ENCODE results near the gene NEUROG1. TPM values are rescaled to one million over a fixed set of nuclear protein-coding genes. Genes with fewer than 3 reads are reported as not detected.

Gene NEUROG1
- total and polyA plus RNA-seq, 2 experiments from 2014 or later, result not detected

GRCh38 chr5:135521964-135522363 is 13.8 kb downstream of the NEUROG1 start:
- Histone ChIP-seq H3K9me3 (ENCODE audit: low read depth) (no peaks in the 10 kb centered on the region), H3K4me3 (no peak overlapping the region), H3K27ac (no peak overlapping the region), H3K4me1 (ENCODE audit: low read depth) (no peaks in the 10 kb centered on the region), H3K36me3 (no peaks in the 10 kb centered on the region), H3K27me3 (peaks cover 53% of the 10 kb centered on the region)
- DNase-seq (ENCODE audit: low read depth in 1 of 2, low spot score in 1 of 2), result no peak
- TF ChIP-seq CTCF (IDR thresholded peaks at IDR 0.05; ENCODE audit: low read depth, low read length), result no peak

- TF ChIP-seq CTCF (IDR thresholded peaks at IDR 0.05; ENCODE audit: low read depth, low read length), result no peak
- no peak overlapping the region for H3K27ac ChIP-seq
- no peak for DNase-seq (ENCODE audit: low read depth in 1 of 2, low spot score in 1 of 2)
- no peaks in the 10 kb centered on the region for H3K36me3 ChIP-seq
- no peak overlapping the region for H3K4me3 ChIP-seq
- H3K4me1 ChIP-seq (ENCODE audit: low read depth), result no peaks in the 10 kb centered on the region
- no peaks in the 10 kb centered on the region for H3K9me3 ChIP-seq (ENCODE audit: low read depth)
- peaks cover 33% of the 10 kb centered on the region for H3K27me3 ChIP-seq
Observed at GRCh38 chr5:135517631-135518030, 18.1 kb downstream of the NEUROG1 start.

- no peak for TF ChIP-seq CTCF (IDR thresholded peaks at IDR 0.05; ENCODE audit: low read depth, low read length)
- no peak for DNase-seq (ENCODE audit: low read depth in 1 of 2, low spot score in 1 of 2)
- Histone ChIP-seq H3K36me3 (no peaks in the 10 kb centered on the region), H3K4me1 (ENCODE audit: low read depth) (no peaks in the 10 kb centered on the region), H3K27ac (no peak overlapping the region), H3K27me3 (peaks cover 49% of the 10 kb centered on the region), H3K4me3 (no peak overlapping the region), H3K9me3 (ENCODE audit: low read depth) (no peaks in the 10 kb centered on the region)
Observed at GRCh38 chr5:135514116-135514515, 21.6 kb downstream of the NEUROG1 start.

DNA sequence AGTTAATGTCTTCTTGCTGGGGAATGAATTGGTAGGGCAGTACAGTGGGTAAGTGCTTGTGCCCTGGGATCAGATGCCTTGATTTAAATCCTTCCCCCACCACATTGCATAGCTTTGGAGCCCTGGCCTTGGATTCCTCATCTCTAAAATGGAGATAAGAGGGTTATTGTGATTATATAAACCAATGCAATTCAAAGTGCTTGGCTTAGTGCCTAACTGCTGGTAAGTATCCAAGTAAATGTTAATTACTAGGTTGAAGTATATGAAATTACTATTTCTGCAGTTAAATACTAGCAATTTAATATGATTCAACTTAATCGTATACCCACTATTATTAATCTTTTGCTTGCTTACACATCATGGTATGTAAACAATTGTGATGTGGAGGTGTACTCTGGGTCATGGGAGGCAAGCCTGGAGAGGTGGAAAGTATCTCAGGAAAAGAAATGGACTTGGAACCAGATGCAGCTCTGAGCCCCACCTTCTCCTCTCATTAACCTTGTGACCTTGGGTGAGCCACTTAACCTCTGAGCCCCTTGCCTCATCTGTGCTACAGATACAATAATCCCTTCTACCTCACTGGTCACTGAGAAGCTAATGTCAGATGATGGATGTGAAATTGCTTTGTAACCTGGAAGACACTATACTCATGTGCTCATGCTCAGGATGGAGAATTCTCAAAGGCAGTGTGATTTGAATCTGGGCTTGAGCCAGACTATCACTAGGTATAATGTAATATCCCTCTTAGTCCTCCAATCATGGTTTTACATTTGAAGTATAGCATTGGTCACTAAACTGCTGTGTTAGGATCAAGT is 23.8 kb downstream of the NEUROG1 start:
- peaks cover 7% of the 10 kb centered on the region for H3K4me1 ChIP-seq (ENCODE audit: low read depth)
- peaks cover 70% of the 10 kb centered on the region for H3K27me3 ChIP-seq

GRCh38 chr5:135509995-135510394 is 25.8 kb downstream of the NEUROG1 start:
- peaks cover 84% of the 10 kb centered on the region for H3K27me3 ChIP-seq

More for the DNA sequence above, 23.8 kb downstream of the NEUROG1 start:
- no peaks in the 10 kb centered on the region for H3K36me3 ChIP-seq
- DNase-seq (ENCODE audit: low read depth in 1 of 2, low spot score in 1 of 2), result no peak
- no peak for TF ChIP-seq CTCF (IDR thresholded peaks at IDR 0.05; ENCODE audit: low read depth, low read length)
- H3K9me3 ChIP-seq (ENCODE audit: low read depth), result no peaks in the 10 kb centered on the region
- no peak overlapping the region for H3K4me3 ChIP-seq
- no peak overlapping the region for H3K27ac ChIP-seq

More at GRCh38 chr5:135509995-135510394, 25.8 kb downstream of the NEUROG1 start:
- Histone ChIP-seq H3K9me3 (ENCODE audit: low read depth) (no peaks in the 10 kb centered on the region), H3K27ac (no peak overlapping the region), H3K4me3 (no peak overlapping the region), H3K36me3 (no peaks in the 10 kb centered on the region), H3K4me1 (ENCODE audit: low read depth) (peaks cover 7% of the 10 kb centered on the region)
- DNase-seq (ENCODE audit: low read depth in 1 of 2, low spot score in 1 of 2), result no peak
- TF ChIP-seq CTCF (IDR thresholded peaks at IDR 0.05; ENCODE audit: low read depth, low read length), result no peak
